ENCODE results near the gene CEP85.
"Not testable (repeated sequence)": the region's sequence is repeated elsewhere in the genome, so short reads cannot be mapped to it uniquely, and the experiment has no call there.

Gene CEP85

DNA sequence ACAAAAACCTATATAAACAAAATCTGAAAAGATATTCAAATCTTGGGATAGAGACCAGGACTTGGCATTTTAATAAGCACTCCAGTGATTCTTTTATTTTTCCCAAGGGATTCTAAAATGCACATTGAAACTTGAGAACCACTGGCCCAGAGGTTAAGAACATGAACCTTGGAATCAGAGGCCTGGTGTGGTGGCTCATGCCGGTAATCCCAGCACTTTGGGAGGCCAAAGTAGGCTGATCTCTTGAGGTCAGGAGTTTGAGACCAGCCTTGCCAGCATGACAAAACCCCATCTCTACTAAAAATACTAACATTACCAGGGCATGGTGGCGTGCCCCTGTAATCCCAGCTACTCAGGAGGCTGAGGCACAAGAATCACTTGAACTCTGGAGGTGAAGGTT lies 12.9 kb upstream of the CEP85 start:
- Histone ChIP-seq H3K27ac (no peak overlapping the region), H3K4me3 (no peak overlapping the region)
- TF ChIP-seq, protein P1, sequence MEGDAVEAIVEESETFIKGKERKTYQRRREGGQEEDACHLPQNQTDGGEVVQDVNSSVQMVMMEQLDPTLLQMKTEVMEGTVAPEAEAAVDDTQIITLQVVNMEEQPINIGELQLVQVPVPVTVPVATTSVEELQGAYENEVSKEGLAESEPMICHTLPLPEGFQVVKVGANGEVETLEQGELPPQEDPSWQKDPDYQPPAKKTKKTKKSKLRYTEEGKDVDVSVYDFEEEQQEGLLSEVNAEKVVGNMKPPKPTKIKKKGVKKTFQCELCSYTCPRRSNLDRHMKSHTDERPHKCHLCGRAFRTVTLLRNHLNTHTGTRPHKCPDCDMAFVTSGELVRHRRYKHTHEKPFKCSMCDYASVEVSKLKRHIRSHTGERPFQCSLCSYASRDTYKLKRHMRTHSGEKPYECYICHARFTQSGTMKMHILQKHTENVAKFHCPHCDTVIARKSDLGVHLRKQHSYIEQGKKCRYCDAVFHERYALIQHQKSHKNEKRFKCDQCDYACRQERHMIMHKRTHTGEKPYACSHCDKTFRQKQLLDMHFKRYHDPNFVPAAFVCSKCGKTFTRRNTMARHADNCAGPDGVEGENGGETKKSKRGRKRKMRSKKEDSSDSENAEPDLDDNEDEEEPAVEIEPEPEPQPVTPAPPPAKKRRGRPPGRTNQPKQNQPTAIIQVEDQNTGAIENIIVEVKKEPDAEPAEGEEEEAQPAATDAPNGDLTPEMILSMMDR (IDR thresholded peaks at IDR 0.05) = no peak
- DNase-seq (ENCODE audit: low spot score) = no peak

- no peak for DNase-seq (ENCODE audit: low spot score)
- no peak overlapping the region for H3K27ac ChIP-seq
- H3K4me3 ChIP-seq = peak overlapping the region; percentile 68
- TF ChIP-seq, protein P1 (IDR thresholded peaks at IDR 0.05) = no peak
Observed at GRCh38 chr1:26224606-26225005, 9.4 kb upstream of the CEP85 start.

GRCh38 chr1:26225033-26225831 lies 8.8 kb upstream of the CEP85 start:
- H3K4me3 ChIP-seq = peak overlapping the region; percentile 68
- no peak overlapping the region for H3K27ac ChIP-seq
- peak; percentile 47 for DNase-seq (ENCODE audit: low spot score)
- TF ChIP-seq, protein P1 (IDR thresholded peaks at IDR 0.05) = no peak

- H3K27ac ChIP-seq; DNase-seq (ENCODE audit: low spot score); H3K4me3 ChIP-seq: not testable (repeated sequence)
Observed at GRCh38 chr1:26230682-26231081, 3.3 kb upstream of the CEP85 start.

DNA sequence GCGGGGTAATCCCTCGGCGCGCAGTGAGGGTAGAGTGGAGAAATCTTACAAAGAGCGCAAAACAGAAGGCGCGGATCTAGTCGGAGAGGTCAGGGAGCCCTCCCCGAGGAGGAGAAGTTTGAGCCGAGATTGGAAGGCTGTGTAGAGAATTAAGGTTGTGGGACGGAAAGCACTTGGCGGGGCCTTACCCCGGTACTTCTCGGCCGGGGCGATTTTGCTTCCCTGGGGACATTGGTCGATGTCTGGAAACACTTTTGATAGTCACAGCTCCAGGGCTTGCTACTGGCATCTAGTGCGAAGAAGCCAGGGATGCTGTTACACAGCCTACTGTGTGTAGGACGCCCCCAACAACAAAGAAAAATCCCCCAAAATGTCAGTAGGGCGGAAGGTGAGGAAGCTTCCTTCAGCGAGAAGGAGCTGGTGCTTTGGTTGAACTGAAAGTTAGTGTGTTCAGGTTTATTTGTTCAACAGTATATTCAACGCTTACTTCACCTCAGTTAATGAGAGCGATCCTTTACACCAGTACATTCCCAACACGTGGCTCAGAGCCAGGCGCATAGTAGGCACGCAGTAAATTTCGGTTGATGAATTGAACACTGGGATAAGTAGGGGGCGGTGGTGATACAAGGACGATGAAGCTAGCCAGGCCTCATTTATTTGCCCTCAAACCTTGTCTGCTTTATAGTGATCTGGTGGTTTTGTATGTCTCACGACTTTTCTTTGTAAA lies 807 bp downstream of the CEP85 start:
- Histone ChIP-seq H3K4me3 (peak overlapping the region; percentile 74), H3K27ac (peak overlapping the region; percentile 76 to 86)
- no peak for DNase-seq (ENCODE audit: low spot score)
- TF ChIP-seq, protein P1 (IDR thresholded peaks at IDR 0.05) = no peak

GRCh38 chr1:26237230-26237966 lies 3.4 kb downstream of the CEP85 start:
- no peak for DNase-seq (ENCODE audit: low spot score)
- TF ChIP-seq, protein P1 (IDR thresholded peaks at IDR 0.05) = no peak
- Histone ChIP-seq H3K4me3 (no peak overlapping the region), H3K27ac (no peak overlapping the region)

- no peak for DNase-seq (ENCODE audit: low spot score)
- Histone ChIP-seq H3K4me3 (no peak overlapping the region), H3K27ac (no peak overlapping the region)
- TF ChIP-seq, protein P1 (IDR thresholded peaks at IDR 0.05) = no peak
Observed at GRCh38 chr1:26239936-26240335, 5.9 kb downstream of the CEP85 start.

Measured in coronary artery (tissue), 2 donors.